PC-3 (cell line): ENCODE data around the gene SPATA16. TPM values are rescaled to one million over a fixed set of nuclear protein-coding genes. Genes with fewer than 3 reads are reported as not detected.

Experiments
- ATAC-seq: fragments of 200-7000 bp; cut with Tn5 transposase; 2 replicates; pipeline ENCODE4 v1.9.1; 2020; ENCODE audit warnings: mild to moderate bottlenecking, moderate library complexity
- BruUV-seq: library from RNA; stranded (reverse); fragments of 400-500 nt; replicated peaks from 2 replicates; lab custom pipeline; 2021; lab: Mats Ljungman, UMichigan
- CTCF ChIA-PET: fragments of 300-600 bp; sonication (Branson Sonifier 250); formaldehyde crosslinking; loops from one replicate; lab custom pipeline; 2022; ENCODE audit warnings: antibody characterized with exemption; lab: Charles Lee
- POLR2A ChIA-PET: fragments of 300-600 bp; sonication (Branson Sonifier 250); formaldehyde crosslinking; loops from one replicate; lab custom pipeline; 2022; ENCODE audit warnings: antibody characterized with exemption; ENCODE audit not compliant: unreplicated experiment; lab: Charles Lee
- DNase-seq: peaks from one replicate; pipeline ENCODE4 v3.0.0-alpha.2; 2015
- H2AFZ ChIP-seq: fragments of 300-600 bp; sonication (generic); 2 replicates; pipeline ENCODE4 v1.6.0; 2016; ENCODE audit warnings: antibody characterized with exemption, low read length
- H3F3A ChIP-seq: fragments of 300-600 bp; sonication (generic); one replicate; pipeline ENCODE4 v1.6.0; 2017; ENCODE audit warnings: antibody characterized with exemption, low read length, control low read depth, mild to moderate bottlenecking; ENCODE audit not compliant: unreplicated experiment
- H3K27ac ChIP-seq: fragments of 300-600 bp; sonication (generic); 2 replicates; pipeline ENCODE4 v1.5.1; 2016; ENCODE audit warnings: mild to moderate bottlenecking, low read length
- H3K27me3 ChIP-seq: fragments of 300-600 bp; sonication (generic); 2 replicates; pipeline ENCODE4 v1.6.1; 2016; ENCODE audit warnings: low read length, mixed read lengths
- H3K36me3 ChIP-seq: fragments of 300-600 bp; sonication (generic); 2 replicates; pipeline ENCODE4 v1.6.1; 2016; ENCODE audit warnings: low read depth, mixed run types, low read length, mixed read lengths
- H3K4me1 ChIP-seq: fragments of 300-600 bp; sonication (generic); 2 replicates; pipeline ENCODE4 v1.5.1; 2016; ENCODE audit warnings: low read length; ENCODE audit not compliant: insufficient read depth
- H3K4me2 ChIP-seq: fragments of 300-600 bp; sonication (generic); 2 replicates; pipeline ENCODE4 v1.6.0; 2016; ENCODE audit warnings: low read length
- H3K4me3 ChIP-seq: fragments of 300-600 bp; sonication (generic); 2 replicates; pipeline ENCODE4 v1.5.1; 2016; ENCODE audit warnings: mild to moderate bottlenecking, low read length, mixed read lengths
- H3K79me2 ChIP-seq: fragments of 300-600 bp; sonication (generic); 2 replicates; pipeline ENCODE4 v1.6.1; 2017; ENCODE audit warnings: low read length, mixed read lengths
- H3K9ac ChIP-seq: fragments of 300-600 bp; sonication (generic); 2 replicates; pipeline ENCODE4 v1.6.0; 2016; ENCODE audit warnings: mild to moderate bottlenecking, low read length
- H3K9me2 ChIP-seq: fragments of 300-600 bp; sonication (generic); replicated peaks from 2 replicates; pipeline ENCODE4 v1.6.1; 2016; ENCODE audit warnings: mixed run types, low read length, mixed read lengths
- H3K9me3 ChIP-seq: fragments of 300-600 bp; sonication (generic); 2 replicates; pipeline ENCODE4 v1.6.1; 2016; ENCODE audit warnings: low read length, mixed read lengths
- H4K20me1 ChIP-seq: fragments of 300-600 bp; sonication (generic); 2 replicates; pipeline ENCODE4 v1.6.1; 2016; ENCODE audit warnings: low read length, mixed read lengths
- CTCF ChIP-seq: fragments of 300-600 bp; sonication (generic); conservative IDR thresholded peaks from 2 replicates; pipeline ENCODE4 v1.5.1; 2017; ENCODE audit warnings: antibody characterized with exemption, low read depth, mild to moderate bottlenecking, low read length
- EZH2 ChIP-seq: fragments of 300-600 bp; sonication (generic); IDR thresholded peaks from one replicate; pipeline ENCODE4 v1.6.1; 2017; ENCODE audit warnings: antibody characterized with exemption, mild to moderate bottlenecking, low read length; ENCODE audit not compliant: unreplicated experiment
- EZH2phosphoT487 ChIP-seq: fragments of 300-600 bp; sonication (generic); IDR thresholded peaks from 2 replicates; pipeline ENCODE4 v1.6.1; 2018; ENCODE audit warnings: mild to moderate bottlenecking, antibody characterized with exemption, low read length, borderline replicate concordance
- intact Hi-C: fragments of 100-400 bp; cut with micrococcal nuclease; formaldehyde crosslinking; loops from 2 replicates; pipeline ENCODE4 v1.9.0; 2023
- total RNA-seq: library from RNA; depleted of rRNA; stranded (reverse); fragments of >200 nt; gene quantifications from 2 replicates; pipeline ENCODE4 v1.2.3, GENCODE V29; 2014

The SPATA16 gene
- total RNA-seq, 1 experiment from 2014 or later = not detected

DNA sequence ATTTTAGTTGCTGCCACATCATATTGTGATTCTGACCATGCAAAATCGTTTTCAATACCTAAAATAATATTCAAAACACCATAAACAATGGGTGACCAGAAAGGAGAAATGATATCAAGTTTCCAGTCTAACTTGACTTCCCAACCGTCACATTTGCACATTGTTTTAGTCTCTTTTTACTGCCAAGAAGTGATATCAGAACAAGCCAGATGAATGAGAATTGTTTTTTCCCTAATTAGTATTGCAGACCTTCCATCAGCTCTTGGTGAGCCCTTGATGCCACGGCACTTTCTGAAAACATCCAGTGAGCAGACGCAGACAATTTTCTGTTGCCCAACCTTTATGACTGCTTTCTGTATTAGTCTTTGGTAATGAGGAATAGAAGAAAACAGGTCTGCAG, 62.5 kb downstream of the SPATA16 start:
- Histone ChIP-seq H3K36me3 (no peaks in the 10 kb centered on the region), H3K79me2 (no peaks in the 10 kb centered on the region), H3K4me1 (no peaks in the 10 kb centered on the region), H3K27me3 (peaks cover 44% of the 10 kb centered on the region), H4K20me1 (no peaks in the 10 kb centered on the region), H3K9me2 (no peaks in the 10 kb centered on the region), H3F3A (no peaks in the 10 kb centered on the region), H2AFZ (no peak overlapping the region), H3K9me3 (no peaks in the 10 kb centered on the region), H3K27ac (no peak overlapping the region), H3K4me2 (no peak overlapping the region), H3K4me3 (no peak overlapping the region), H3K9ac (no peak overlapping the region)
- CTCF ChIA-PET = no interaction called here
- ATAC-seq = no peak
- DNase-seq = no peak
- BruUV-seq = no TSS peak
- intact Hi-C loops = no loop called here
- TF ChIP-seq EZH2phosphoT487 (no peak), CTCF (no peak), EZH2 (no peak)
- POLR2A ChIA-PET = no interaction called here

- Histone ChIP-seq H3K27ac (no peak overlapping the region), H3K36me3 (no peaks in the 10 kb centered on the region), H4K20me1 (no peaks in the 10 kb centered on the region), H3F3A (no peaks in the 10 kb centered on the region), H3K79me2 (no peaks in the 10 kb centered on the region), H3K9me2 (no peaks in the 10 kb centered on the region), H2AFZ (no peak overlapping the region), H3K4me1 (no peaks in the 10 kb centered on the region), H3K27me3 (peaks cover 27% of the 10 kb centered on the region; the same call in 1 of the 2 replicates), H3K4me2 (no peak overlapping the region), H3K9ac (no peak overlapping the region), H3K9me3 (no peaks in the 10 kb centered on the region), H3K4me3 (no peak overlapping the region)
- ChIA-PET POLR2A (no interaction called here), CTCF (no interaction called here)
- DNase-seq = peak; percentile 12
- ATAC-seq = no peak
- BruUV-seq = no TSS peak
- intact Hi-C loops = no loop called here
- TF ChIP-seq CTCF (no peak), EZH2 (no peak), EZH2phosphoT487 (no peak)
These were observed 74.7 kb downstream of the SPATA16 start for GRCh38 chr3:173066044-173067004.

DNA sequence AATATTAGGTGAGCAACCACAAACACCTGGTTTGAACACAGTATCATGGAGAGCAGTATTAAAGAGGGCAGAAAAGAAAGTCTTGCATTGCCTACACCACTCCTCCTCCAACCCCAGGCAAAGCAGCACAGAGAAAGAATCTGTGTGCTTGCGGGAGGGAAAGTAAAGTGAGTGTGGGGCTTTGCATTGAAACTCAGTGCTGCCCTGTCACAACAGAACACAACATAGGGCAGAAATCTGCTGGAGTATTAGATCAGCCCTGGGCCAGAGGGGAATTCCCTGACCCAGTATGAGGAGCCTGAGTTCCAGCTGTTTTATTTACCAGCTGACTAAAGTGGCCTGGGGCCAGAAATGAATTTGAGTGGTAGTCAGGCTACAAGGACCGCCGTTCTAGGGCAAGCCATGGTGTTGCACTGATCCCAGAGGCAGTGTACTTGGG, 75.5 kb downstream of the SPATA16 start:
- POLR2A ChIA-PET = no interaction called here
- BruUV-seq = no TSS peak

More for the DNA sequence above, 75.5 kb downstream of the SPATA16 start:
- Histone ChIP-seq H3K79me2 (no peaks in the 10 kb centered on the region), H3K36me3 (no peaks in the 10 kb centered on the region), H3K4me3 (no peak overlapping the region), H3K9me3 (no peaks in the 10 kb centered on the region), H3F3A (no peaks in the 10 kb centered on the region), H2AFZ (no peak overlapping the region), H3K27ac (no peak overlapping the region), H3K4me1 (no peaks in the 10 kb centered on the region), H3K9ac (no peak overlapping the region), H3K9me2 (no peaks in the 10 kb centered on the region), H4K20me1 (no peaks in the 10 kb centered on the region), H3K4me2 (no peak overlapping the region), H3K27me3 (peaks cover 27% of the 10 kb centered on the region; the same call in 1 of the 2 replicates)
- DNase-seq (peak; percentile 14), ATAC-seq (no peak)
- TF ChIP-seq EZH2 (no peak), CTCF (no peak), EZH2phosphoT487 (no peak)
- intact Hi-C loops = no loop called here
- CTCF ChIA-PET = no interaction called here
